Aorta (tissue), 5 donors: ENCODE measurements around the gene BLTP3A. TPM values are rescaled to one million over a fixed set of nuclear protein-coding genes. Genes with fewer than 3 reads are reported as not detected.
"Not testable (repeated sequence)": the region's sequence is repeated elsewhere in the genome, so short reads cannot be mapped to it uniquely, and the experiment has no call there.

Experiments
- ATAC-seq: fragments of 200-7000 bp; cut with Tn5 transposase; one replicate; pipeline ENCODE4 v1.9.1; 2022; ENCODE audit warnings: moderate library complexity; ENCODE audit not compliant: low FRiP score
- DNase-seq, 2 donors: peaks; one replicate each; pipeline ENCODE4 v3.0.0-alpha.2; 2020
- H3K27ac ChIP-seq, 2 donors: one replicate each; pipeline ENCODE4 v1.5.1; 2013; ENCODE audit warnings: low read length in 2 of 2, mild to moderate bottlenecking in 2 of 2, moderate library complexity in 2 of 2, control low read depth in 1 of 2, inconsistent platforms in 1 of 2, low read depth in 1 of 2
- H3K27me3 ChIP-seq, 2 donors: one replicate each; pipeline ENCODE4 v1.6.1; 2013; ENCODE audit warnings: control low read depth in 1 of 2, low read length in 1 of 2, mild to moderate bottlenecking in 1 of 2, moderate library complexity in 1 of 2; ENCODE audit not compliant: insufficient read depth in 2 of 2, control insufficient read depth in 1 of 2
- H3K36me3 ChIP-seq, 2 donors: one replicate each; pipeline ENCODE4 v1.6.1; 2013; ENCODE audit warnings: control low read depth in 1 of 2, low read length in 1 of 2, mild to moderate bottlenecking in 1 of 2; ENCODE audit not compliant: insufficient read depth in 2 of 2, control insufficient read depth in 1 of 2
- H3K4me1 ChIP-seq, 2 donors: one replicate each; pipeline ENCODE4 v1.6.1; 2013; ENCODE audit warnings: low read length in 2 of 2, control low read depth in 1 of 2, mild to moderate bottlenecking in 1 of 2, moderate library complexity in 1 of 2; ENCODE audit not compliant: insufficient read depth in 2 of 2, control insufficient read depth in 1 of 2
- H3K4me3 ChIP-seq, 2 donors: one replicate each; pipeline ENCODE4 v1.5.1; 2013; ENCODE audit warnings: low read length in 2 of 2, control low read depth in 1 of 2, mild to moderate bottlenecking in 1 of 2
- H3K9me3 ChIP-seq: one replicate; pipeline ENCODE4 v1.6.1; 2013; ENCODE audit warnings: mild to moderate bottlenecking, low read length; ENCODE audit not compliant: control insufficient read depth
- WGBS, 2 donors: extraction: QIAGEN DNeasy Blood & Tissue Kit; methylation state at CpG; one replicate each; pipeline ENCODE4 v1.1.7; 2013; 5-methylcytosine and 5-hydroxymethylcytosine counted together
- intact Hi-C, 2 donors: fragments of 100-400 bp; cut with DNase I; formaldehyde crosslinking; loops; one replicate each; pipeline versions ENCODE4 v1.14.2 to v1.15.0; 2022
- polyA plus RNA-seq, 2 donors: library from polyadenylated mRNA; stranded (reverse); fragments of 200-250 nt; gene quantifications; one replicate each; pipeline ENCODE4 v1.2.3, GENCODE V29; 2013
- total RNA-seq, 2 donors: library from RNA; stranded (reverse); fragmentation: NEBNext Ultra II Directional; extraction: Animal tissue kit (Norgen Biotek cat#: 25700); gene quantifications; one replicate each; pipeline ENCODE4 v1.2.1, GENCODE V29; 2021
- donor health status: healthy with polysubstance abuse.
- donor health status: Bipolar disorder and iron deficiency.
- donor health status: DM: no; HTN: no; CAD: no.
- donor health status: DM: no; HTN: no; CAD: no.
- donor health status: DM: yes; HTN: yes; CAD: no.

BLTP3A gene
- total and polyA plus RNA-seq, 4 donors: 1.1 to 12.0 (median 6.6) TPM

DNA sequence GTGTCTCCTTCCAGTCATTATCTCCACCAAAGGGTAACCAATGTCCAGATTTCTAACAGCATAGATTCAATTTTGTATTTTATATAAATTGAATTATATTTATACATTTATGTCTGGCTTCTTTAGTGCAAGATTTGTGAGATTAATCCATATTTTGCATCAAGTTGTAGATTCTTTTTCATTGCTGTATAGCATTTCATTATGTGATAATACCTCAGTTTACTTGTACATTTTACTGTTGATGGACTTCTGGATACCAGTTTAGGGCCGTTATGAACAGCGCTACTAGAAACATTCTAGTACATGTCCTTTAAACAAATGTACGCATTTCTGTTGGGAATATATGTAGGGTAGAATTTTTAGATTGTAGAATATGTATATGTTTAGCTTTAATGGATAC, 6.2 kb downstream of the BLTP3A start:
- DNase-seq (no peak), ATAC-seq (no peak)
- Histone ChIP-seq H3K27ac (no peak overlapping the region), H3K4me1 (no peaks in the 10 kb centered on the region), H3K27me3 (no peaks in the 10 kb centered on the region), H3K4me3 (no peak overlapping the region), H3K9me3 (no peaks in the 10 kb centered on the region), H3K36me3 (no peaks in the 10 kb centered on the region)
- 92 to 94% methylated on average over 3 of the region's 3 CpGs for WGBS, 2 donors
- intact Hi-C loops: no loop called here

- no peaks in the 10 kb centered on the region for H3K36me3 ChIP-seq
- no peaks in the 10 kb centered on the region for H3K27me3 ChIP-seq
- DNase-seq (no peak), ATAC-seq (no peak)
- no peak overlapping the region for H3K4me3 ChIP-seq
- 87 to 88% methylated on average over 3 of the region's 3 CpGs for WGBS, 2 donors
- intact Hi-C loops: no loop called here
- H3K27ac ChIP-seq: no peak overlapping the region
- no peaks in the 10 kb centered on the region for H3K9me3 ChIP-seq
- no peaks in the 10 kb centered on the region for H3K4me1 ChIP-seq
Measured at GRCh38 chr6:34799547-34799946, 7.7 kb downstream of the BLTP3A start.

DNA sequence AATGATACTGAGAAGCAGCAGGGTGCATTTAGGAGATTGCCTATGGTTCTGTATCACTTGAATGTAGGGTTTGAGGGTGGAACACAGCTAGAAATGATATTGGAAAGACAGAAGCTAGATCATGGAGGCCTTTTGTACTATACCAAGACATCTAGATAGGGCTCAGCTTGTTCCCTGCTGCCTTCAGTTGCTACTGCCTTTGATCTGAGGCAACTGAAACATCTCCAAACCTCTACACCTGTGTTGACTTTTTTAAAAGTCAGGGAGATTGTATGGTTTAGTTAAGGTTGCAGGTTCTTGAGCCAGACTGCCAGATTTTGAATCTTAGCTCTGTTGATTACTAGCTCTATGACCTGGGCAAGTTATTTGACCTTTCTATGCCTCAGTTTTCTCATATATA, 12.7 kb downstream of the BLTP3A start:
- intact Hi-C loops: no loop called here

DNA sequence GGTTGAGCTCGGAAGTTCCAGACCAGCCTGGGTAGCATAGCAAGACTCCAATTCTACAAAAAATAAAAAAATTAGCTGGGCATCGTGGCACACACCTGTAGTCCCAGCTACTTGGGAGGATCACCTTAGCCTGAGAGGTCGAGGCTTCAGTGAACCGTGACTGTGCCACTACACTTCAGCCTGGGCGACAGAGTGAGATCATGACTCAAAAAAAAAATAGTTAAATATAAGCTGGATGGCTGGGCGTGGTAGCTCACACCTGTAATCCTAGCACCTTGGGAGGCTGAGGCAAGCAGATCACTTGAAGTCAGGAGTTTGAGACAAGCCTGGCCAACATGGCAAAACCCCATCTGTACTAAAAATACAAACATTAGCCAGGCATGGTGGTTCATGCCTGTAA, 13.2 kb downstream of the BLTP3A start:
- H3K4me3 ChIP-seq, H3K4me1 ChIP-seq, H3K36me3 ChIP-seq, DNase-seq, intact Hi-C loops, H3K27me3 ChIP-seq, H3K9me3 ChIP-seq, H3K27ac ChIP-seq, ATAC-seq: not testable (repeated sequence)
- 96 to 99% methylated on average over 6 of the region's 6 CpGs for WGBS, 2 donors

More for the DNA sequence above, 12.7 kb downstream of the BLTP3A start:
- ATAC-seq (no peak), DNase-seq (no peak)
- Histone ChIP-seq H3K9me3 (no peaks in the 10 kb centered on the region), H3K27ac (no peak overlapping the region), H3K4me3 (no peak overlapping the region), H3K4me1 (no peaks in the 10 kb centered on the region), H3K27me3 (no peaks in the 10 kb centered on the region), H3K36me3 (no peaks in the 10 kb centered on the region)

DNA sequence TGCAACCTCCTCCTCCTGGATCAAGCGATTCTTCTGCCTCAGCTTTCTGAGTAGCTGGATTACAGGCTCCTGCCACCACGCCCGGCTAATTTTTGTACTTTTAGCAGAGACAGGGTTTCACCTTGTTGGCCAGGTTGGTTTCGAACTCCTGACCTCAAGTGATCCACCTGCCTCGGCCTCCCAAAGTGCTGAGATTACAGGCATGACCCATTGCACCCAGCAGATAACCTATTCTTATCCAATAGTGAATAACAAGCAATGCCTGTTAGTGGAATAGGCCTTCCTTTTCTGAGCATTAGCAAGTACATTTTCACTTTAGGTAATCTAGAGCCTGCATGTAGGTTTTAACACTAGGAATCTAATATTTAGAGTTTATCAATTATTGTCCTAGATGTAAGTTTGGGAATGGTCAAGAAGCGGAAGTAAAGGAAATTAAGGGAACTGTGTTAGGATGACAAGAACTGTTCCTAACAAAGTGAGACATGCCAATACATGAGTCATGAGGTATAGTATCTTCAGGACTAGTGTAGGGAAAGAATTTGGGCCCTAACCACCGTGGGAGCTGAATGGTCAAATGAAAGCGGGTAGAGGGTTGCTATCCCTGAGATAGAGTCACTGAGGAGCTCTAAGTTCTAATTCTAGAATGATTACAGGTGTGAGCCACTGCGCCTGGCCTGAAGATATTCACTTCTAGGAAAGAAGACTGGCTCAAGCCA, 15.0 kb downstream of the BLTP3A start:
- no peak for DNase-seq
- ATAC-seq: no peak
- no peaks in the 10 kb centered on the region for H3K4me1 ChIP-seq
- no peaks in the 10 kb centered on the region for H3K9me3 ChIP-seq
- H3K4me3 ChIP-seq: no peak overlapping the region
- intact Hi-C loops: no loop called here
- WGBS, 2 donors: 92 to 96% methylated on average over 9 of the region's 9 CpGs
- no peaks in the 10 kb centered on the region for H3K27me3 ChIP-seq
- H3K27ac ChIP-seq: no peak overlapping the region
- no peaks in the 10 kb centered on the region for H3K36me3 ChIP-seq

DNA sequence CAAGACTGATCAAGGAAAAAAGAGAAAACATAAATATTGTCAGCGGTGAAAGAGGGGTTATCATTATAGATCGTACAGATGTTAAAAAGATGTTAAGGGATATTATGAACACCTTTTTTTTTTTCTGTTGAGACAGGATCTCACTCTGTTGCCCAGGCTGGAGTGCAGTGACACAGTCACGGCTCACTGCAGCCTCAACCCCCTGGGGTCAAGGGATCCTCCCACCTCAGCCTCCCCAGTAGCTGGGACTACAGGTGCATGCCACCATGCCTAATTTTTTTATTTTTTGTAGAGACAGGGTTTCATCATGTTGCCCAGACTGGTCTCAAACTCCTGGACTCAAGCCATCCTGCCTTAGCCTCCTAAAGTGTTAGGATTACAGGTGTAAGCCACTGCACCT, 16.6 kb downstream of the BLTP3A start:
- H3K9me3 ChIP-seq, H3K4me3 ChIP-seq, ATAC-seq, H3K36me3 ChIP-seq, intact Hi-C loops, DNase-seq, H3K27ac ChIP-seq, H3K4me1 ChIP-seq, H3K27me3 ChIP-seq: not testable (repeated sequence)
- WGBS, 2 donors: 96 to 98% methylated on average over 3 of the region's 3 CpGs

DNA sequence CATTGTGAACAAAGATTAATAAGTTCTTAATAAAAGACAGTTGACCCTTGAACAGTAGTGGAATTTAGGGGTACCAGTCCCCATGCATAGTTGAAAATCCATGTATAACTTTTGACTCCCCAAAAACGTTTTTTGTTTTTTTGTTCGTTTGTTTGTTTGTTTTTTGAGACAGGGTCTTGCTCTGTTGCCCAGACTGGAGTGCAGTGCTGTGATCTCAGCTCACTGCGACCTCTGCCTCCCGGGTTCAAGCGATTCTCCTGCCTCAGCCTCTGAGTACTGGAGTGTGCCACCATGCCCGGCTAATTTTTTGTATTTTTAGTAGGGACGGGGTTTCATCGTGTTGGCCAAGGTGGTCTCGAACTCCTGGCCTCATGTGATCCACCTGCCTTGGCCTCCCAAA, 17.5 kb downstream of the BLTP3A start:
- 87% methylated on average over 9 of the region's 9 CpGs for WGBS, 2 donors
- H3K36me3 ChIP-seq, H3K4me1 ChIP-seq: not testable (repeated sequence)

GRCh38 chr6:34810017-34810882, 18.4 kb downstream of the BLTP3A start:
- Histone ChIP-seq H3K9me3 (no peaks in the 10 kb centered on the region), H3K4me1 (no peaks in the 10 kb centered on the region), H3K27ac (no peak overlapping the region), H3K4me3 (no peak overlapping the region), H3K36me3 (no peaks in the 10 kb centered on the region), H3K27me3 (no peaks in the 10 kb centered on the region)
- intact Hi-C loops: no loop called here
- DNase-seq (no peak), ATAC-seq (no peak)
- 89 to 90% methylated on average over 10 of the region's 10 CpGs for WGBS, 2 donors

More for the DNA sequence above, 17.5 kb downstream of the BLTP3A start:
- H3K27ac ChIP-seq, H3K9me3 ChIP-seq, intact Hi-C loops, H3K27me3 ChIP-seq, H3K4me3 ChIP-seq, DNase-seq, ATAC-seq: not testable (repeated sequence)
